K562 (cell line): ENCODE results near the gene ITPR3. TPM values are rescaled to one million over a fixed set of nuclear protein-coding genes. Genes with fewer than 3 reads are reported as not detected.

Source experiments
- ATAC-seq: fragments of 200-7000 bp; cut with Tn5 transposase; 3 replicates; pipeline ENCODE4 v1.9.1; 2020; ENCODE audit warnings: moderate library complexity
- BruUV-seq: library from RNA; stranded (reverse); fragments of 400-500 nt; replicated peaks from 2 replicates; lab custom pipeline; 2021; lab: Mats Ljungman, UMichigan
- CTCF ChIA-PET: fragments of 300-600 bp; formaldehyde crosslinking; extraction: SDS; loops from one replicate; lab custom pipeline; 2021; ENCODE audit warnings: low intra/inter-chr PET ratio; lab: Yijun Ruan, JAX
- POLR2A ChIA-PET: fragments of 300-600, 350-650 bp; sonication (Branson Sonifier 250); formaldehyde crosslinking; extraction: SDS; loops from one replicate; lab custom pipeline; 2021; ENCODE audit warnings: antibody characterized with exemption, inconsistent platforms; lab: Yijun Ruan, JAX
- DNase-seq, 4 experiments: peaks; one replicate each; pipeline versions ENCODE4 v3.0.0 to v3.0.0-alpha.2; 2011 to 2018; ENCODE audit warnings: low spot score in 3 of 4, mixed read lengths in 3 of 4; ENCODE audit errors: extremely low read depth in 1 of 4
- FAIRE-seq: peaks from 2 replicates; lab custom pipeline; 2011; peaks lifted over from hg19 to GRCh38; lab: Jason Lieb, UNC
- H2AFZ ChIP-seq: 2 replicates; pipeline ENCODE4 v1.6.0; 2011; ENCODE audit warnings: low read depth, low read length, control low read depth, inconsistent platforms
- H3K27ac ChIP-seq: fragments of 200-600 bp; 3 replicates; pipeline ENCODE4 v1.8.0; 2011; ENCODE audit warnings: low read depth, mild to moderate bottlenecking, control low read depth, inconsistent platforms, low read length, moderate library complexity, mixed read lengths; ENCODE audit errors: extremely low read depth
- H3K27me3 ChIP-seq, 2 experiments: fragments of 300-600 bp in 1 of 2; 2 replicates in 1 of 2; 3 replicates in 1 of 2; pipeline versions ENCODE4 v1.6.0 to v1.8.0; 2011; ENCODE audit warnings: inconsistent platforms in 2 of 2, low read length in 2 of 2, mild to moderate bottlenecking in 1 of 2, mixed read lengths in 1 of 2, moderate library complexity in 1 of 2; ENCODE audit not compliant: control insufficient read depth in 2 of 2, insufficient read depth in 2 of 2
- H3K36me3 ChIP-seq: fragments of 300-600 bp; 3 replicates; pipeline ENCODE4 v1.8.0; 2011; ENCODE audit warnings: mild to moderate bottlenecking, low read length, inconsistent platforms; ENCODE audit not compliant: control insufficient read depth, insufficient read depth
- H3K4me1 ChIP-seq, 2 experiments: fragments of 200-600 bp in 1 of 2; replicated peaks in 1 of 2; 2 replicates in 1 of 2; 3 replicates in 1 of 2; pipeline versions ENCODE4 v1.5.1 to v1.8.0; 2011; ENCODE audit warnings: inconsistent platforms in 2 of 2, low read length in 2 of 2, mild to moderate bottlenecking in 1 of 2, mixed read lengths in 1 of 2, moderate library complexity in 1 of 2; ENCODE audit not compliant: control insufficient read depth in 2 of 2, insufficient read depth in 2 of 2
- H3K4me2 ChIP-seq: 2 replicates; pipeline ENCODE4 v1.6.1; 2011; ENCODE audit warnings: low read length, control low read depth, inconsistent platforms, mixed read lengths; ENCODE audit not compliant: insufficient read depth
- H3K4me3 ChIP-seq: fragments of 200-600 bp; sonication (generic), shearing (Covaris generic); 2 replicates; pipeline ENCODE4 v1.5.1; 2016; ENCODE audit warnings: control low read depth, inconsistent platforms
- H3K79me2 ChIP-seq: fragments of 200-600 bp; 3 replicates; pipeline ENCODE4 v1.8.0; 2011; ENCODE audit warnings: low read length, inconsistent platforms; ENCODE audit not compliant: control insufficient read depth, insufficient read depth
- H3K9ac ChIP-seq, 2 experiments: 2 replicates each; pipeline versions ENCODE4 v1.6.0 to v1.6.1; 2011; ENCODE audit warnings: low read depth in 2 of 2, low read length in 2 of 2, control low read depth in 1 of 2, inconsistent platforms in 1 of 2, mild to moderate bottlenecking in 1 of 2, mixed read lengths in 1 of 2; ENCODE audit not compliant: insufficient read depth in 1 of 2
- H3K9me1 ChIP-seq: one replicate; pipeline ENCODE4 v1.6.0; 2011; ENCODE audit warnings: inconsistent platforms, mild to moderate bottlenecking, low read length, moderate library complexity; ENCODE audit not compliant: control insufficient read depth, insufficient read depth
- H3K9me3 ChIP-seq: replicated peaks from 2 replicates; pipeline ENCODE4 v1.5.1; 2011; ENCODE audit warnings: low read depth, low read length, inconsistent platforms; ENCODE audit not compliant: control insufficient read depth, insufficient read depth
- H4K20me1 ChIP-seq: replicated peaks from 2 replicates; pipeline ENCODE4 v1.6.1; 2011; ENCODE audit warnings: low read length, inconsistent platforms, mixed read lengths; ENCODE audit not compliant: control insufficient read depth, insufficient read depth
- ARID1B ChIP-seq: fragments of 450-650 bp; IDR thresholded peaks from 2 replicates; pipeline ENCODE4 v1.6.1; 2016; ENCODE audit warnings: antibody characterized with exemption, mild to moderate bottlenecking, inconsistent platforms
- ATF1 ChIP-seq, 2 experiments: fragments of 450-650 bp in 1 of 2; IDR thresholded peaks; 2 replicates each; pipeline ENCODE4 v1.6.1; 2016; ENCODE audit warnings: missing compliant biosample characterization in 1 of 2, missing genetic modification characterization in 1 of 2
- CBFA2T2 ChIP-seq: fragments of 450-650 bp; conservative IDR thresholded peaks from 2 replicates; pipeline ENCODE4 v1.6.1; 2017; ENCODE audit warnings: mild to moderate bottlenecking
- CEBPG ChIP-seq, 3 experiments: fragments of 200-800 bp in 1 of 3; sonication (Bioruptor generic) in 1 of 3; sonication (generic) in 1 of 3; formaldehyde crosslinking in 1 of 3; IDR thresholded peaks in 2 of 3; conservative IDR thresholded peaks in 1 of 3; 2 replicates each; pipeline versions ENCODE4 v1.6.1 to v1.8.0; 2016 to 2022; ENCODE audit warnings: missing compliant biosample characterization in 2 of 3, missing genetic modification characterization in 2 of 3, mild to moderate bottlenecking in 1 of 3, missing genetic modification reagents in 1 of 3
- FOXM1 ChIP-seq, 2 experiments: fragments of 450-650 bp in 1 of 2; sonication (generic) in 1 of 2; formaldehyde crosslinking in 1 of 2; IDR thresholded peaks; 2 replicates each; pipeline versions ENCODE4 v1.6.1 to v1.9.0; 2017 to 2022; ENCODE audit warnings: low read depth in 2 of 2, mild to moderate bottlenecking in 2 of 2, missing genetic modification reagents in 1 of 2, moderate library complexity in 1 of 2
- RBM15 ChIP-seq: fragments of 200-400 bp; formaldehyde crosslinking; IDR thresholded peaks from 2 replicates; pipeline ENCODE4 v1.6.1; 2018; ENCODE audit warnings: mild to moderate bottlenecking, low read length, moderate library complexity; ENCODE audit not compliant: insufficient read depth
- SMARCE1 ChIP-seq: fragments of 450-650 bp; IDR thresholded peaks from 2 replicates; pipeline ENCODE4 v1.7.1; 2016; ENCODE audit warnings: mild to moderate bottlenecking
- ZNF41 ChIP-seq: fragments of 250-450 bp; sonication (Bioruptor Pico); conservative IDR thresholded peaks from 2 replicates; pipeline ENCODE4 v1.4.0; 2020; ENCODE audit warnings: mild to moderate bottlenecking
- WGBS: fragments of 100-300 bp; shearing (Covaris generic); methylation state at CpG from one replicate; pipeline ENCODE4 v1.1.6; 2016; ENCODE audit warnings: low coverage, mixed read lengths; ENCODE audit not compliant: insufficient coverage; ENCODE audit errors: missing lambda C conversion rate; 5-methylcytosine and 5-hydroxymethylcytosine counted together
- in situ Hi-C: fragments of 300-500 bp; cut with MboI; formaldehyde crosslinking; loops from 4 replicates; pipeline ENCODE4 v1.15.0; 2018; ENCODE audit warnings: inconsistent platforms, mixed read lengths
- intact Hi-C: fragments of 100-400 bp; cut with micrococcal nuclease; formaldehyde crosslinking; loops from 2 replicates; pipeline ENCODE4 v1.14.2; 2022
- polyA plus RNA-seq, 8 experiments: library from polyadenylated mRNA; depleted of rRNA in 4 of 8; stranded (reverse) in 5 of 8; unstranded in 3 of 8; fragments of >200 nt; fragmentation: Nextera tagmentation in 2 of 8; fragmentation: Illumina TruSeq in 1 of 8; extraction: Ambion mirVana in 2 of 8; extraction: Trizol in 1 of 8; gene quantifications; 2 replicates each; pipeline versions ENCODE4 v1.2.1 to v1.2.3, GENCODE V29; 2011 to 2014; ENCODE audit warnings: inconsistent platforms in 1 of 8, missing spikeins in 1 of 8
- total RNA-seq, 7 experiments: library from RNA; depleted of rRNA in 6 of 7; stranded (reverse); fragments of >200 nt in 6 of 7; fragmentation: Illumina TruSeq in 2 of 7; extraction: Trizol in 2 of 7; gene quantifications; 2 replicates each; pipeline versions ENCODE4 v1.2.1 to v1.2.3, GENCODE V29; 2011 to 2021; ENCODE audit warnings: low replicate concordance in 1 of 7
- TF ChIP-seq, protein P1 (sequence below): sonication (generic); formaldehyde crosslinking; IDR thresholded peaks from 2 replicates; pipeline ENCODE4 v1.8.0; 2022; ENCODE audit warnings: mild to moderate bottlenecking, missing genetic modification reagents, borderline replicate concordance
- TF ChIP-seq, protein P2 (sequence below), 2 experiments: IDR thresholded peaks; 2 replicates each; pipeline ENCODE4 v1.6.1; 2011; ENCODE audit warnings: borderline replicate concordance in 1 of 2, control low read depth in 1 of 2, low read depth in 1 of 2, low read length in 1 of 2, mild to moderate bottlenecking in 1 of 2, mixed read lengths in 1 of 2, moderate library complexity in 1 of 2; ENCODE audit not compliant: insufficient read depth in 1 of 2, insufficient read length in 1 of 2, poor library complexity in 1 of 2, severe bottlenecking in 1 of 2; ENCODE audit errors: extremely low read depth in 1 of 2

ITPR3 gene
- total and polyA plus RNA-seq, 9 of the 15 experiments (the other 6 are each of a cell fraction or from before 2014, with no cell fraction given) = 0.39 to 35.7 (median 13.2) TPM

DNA sequence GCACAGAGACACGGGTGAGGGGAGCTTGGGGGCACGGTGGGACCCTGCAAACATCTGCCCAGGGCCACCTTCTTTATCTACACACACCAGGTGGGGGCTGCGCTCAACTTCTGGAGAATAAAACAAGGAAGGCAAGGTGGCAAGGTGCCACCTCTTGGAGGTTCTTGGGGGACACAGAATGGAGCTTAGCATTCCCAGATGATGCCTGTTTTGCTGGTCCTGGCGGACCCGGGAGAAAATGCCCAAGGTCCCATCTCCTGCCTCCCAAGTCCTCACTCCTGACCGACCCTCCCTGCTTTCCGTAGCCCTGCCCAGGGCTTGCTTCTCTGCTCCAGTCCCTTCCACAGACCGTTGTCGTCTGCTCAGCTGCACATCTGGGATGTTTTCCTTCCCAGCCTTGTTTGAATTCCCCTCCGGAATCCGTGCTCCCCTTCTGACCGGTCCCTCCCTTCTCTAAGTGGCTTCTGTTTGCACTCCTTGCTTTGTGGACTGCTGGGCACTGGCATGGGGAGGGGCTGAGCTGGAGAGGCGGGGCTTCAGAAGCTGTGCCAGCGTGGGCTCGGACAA is 13.1 kb downstream of the ITPR3 start:
- TF ChIP-seq CBFA2T2 = 0 out of 2 replicates have a peak, but pooled peaks have one; percentile 18
- TF ChIP-seq, protein P1, sequence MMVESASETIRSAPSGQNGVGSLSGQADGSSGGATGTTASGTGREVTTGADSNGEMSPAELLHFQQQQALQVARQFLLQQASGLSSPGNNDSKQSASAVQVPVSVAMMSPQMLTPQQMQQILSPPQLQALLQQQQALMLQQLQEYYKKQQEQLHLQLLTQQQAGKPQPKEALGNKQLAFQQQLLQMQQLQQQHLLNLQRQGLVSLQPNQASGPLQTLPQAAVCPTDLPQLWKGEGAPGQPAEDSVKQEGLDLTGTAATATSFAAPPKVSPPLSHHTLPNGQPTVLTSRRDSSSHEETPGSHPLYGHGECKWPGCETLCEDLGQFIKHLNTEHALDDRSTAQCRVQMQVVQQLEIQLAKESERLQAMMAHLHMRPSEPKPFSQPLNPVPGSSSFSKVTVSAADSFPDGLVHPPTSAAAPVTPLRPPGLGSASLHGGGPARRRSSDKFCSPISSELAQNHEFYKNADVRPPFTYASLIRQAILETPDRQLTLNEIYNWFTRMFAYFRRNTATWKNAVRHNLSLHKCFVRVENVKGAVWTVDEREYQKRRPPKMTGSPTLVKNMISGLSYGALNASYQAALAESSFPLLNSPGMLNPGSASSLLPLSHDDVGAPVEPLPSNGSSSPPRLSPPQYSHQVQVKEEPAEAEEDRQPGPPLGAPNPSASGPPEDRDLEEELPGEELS (CRISPR knock-in tag) = no peak
- 0 out of 2 replicates have a peak, but pooled peaks have one; percentile 5 for TF ChIP-seq SMARCE1
- no peak for TF ChIP-seq FOXM1 (IDR thresholded peaks at IDR 0.05; ENCODE audit: low read depth)
- TF ChIP-seq FOXM1 (CRISPR knock-in tag; IDR thresholded peaks at IDR 0.05; ENCODE audit: low read depth) = no peak
- 0 out of 2 replicates have a peak, but pooled peaks have one; percentile 13 for TF ChIP-seq CEBPG (CRISPR knock-in tag; IDR thresholded peaks at IDR 0.05)
- no peak for TF ChIP-seq CEBPG (tag; conservative IDR thresholded peaks at IDR 0.05 in 1 of 2, IDR thresholded peaks at IDR 0.05 in 1 of 2)
- TF ChIP-seq, protein P2, sequence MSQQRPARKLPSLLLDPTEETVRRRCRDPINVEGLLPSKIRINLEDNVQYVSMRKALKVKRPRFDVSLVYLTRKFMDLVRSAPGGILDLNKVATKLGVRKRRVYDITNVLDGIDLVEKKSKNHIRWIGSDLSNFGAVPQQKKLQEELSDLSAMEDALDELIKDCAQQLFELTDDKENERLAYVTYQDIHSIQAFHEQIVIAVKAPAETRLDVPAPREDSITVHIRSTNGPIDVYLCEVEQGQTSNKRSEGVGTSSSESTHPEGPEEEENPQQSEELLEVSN (IDR thresholded peaks at IDR 0.05; ENCODE audit: borderline replicate concordance in 1 of 2, extremely low read depth in 1 of 2, insufficient read depth in 1 of 2, insufficient read length in 1 of 2, low read depth in 1 of 2, low read length in 1 of 2, poor library complexity in 1 of 2, severe bottlenecking in 1 of 2) = peak in 1 of 2 experiments; percentile 11
- TF ChIP-seq ATF1 (CRISPR knock-in tag; IDR thresholded peaks at IDR 0.05) = no peak
- TF ChIP-seq ATF1 (tag; IDR thresholded peaks at IDR 0.05) = 0 out of 2 replicates have a peak, but pooled peaks have one; percentile 8
- no peak for TF ChIP-seq ZNF41
- TF ChIP-seq ARID1B = peak; percentile 2; the same call in 1 of the 2 replicates
- no peak for TF ChIP-seq RBM15
- Histone ChIP-seq H2AFZ (peak overlapping the region; percentile 69; the same call in 1 of the 2 replicates), H4K20me1 (peaks cover 35% of the 10 kb centered on the region), H3K27ac (no peak overlapping the region), H3K27me3 (no peaks in the 10 kb centered on the region), H3K9me3 (no peaks in the 10 kb centered on the region), H3K4me3 (peak overlapping the region; percentile 35), H3K4me2 (peak overlapping the region; percentile 82), H3K36me3 (0 out of 3 replicates have a peak, but pooled peaks cover 7% of the 10 kb centered on the region), H3K9me1 (peaks cover 19% of the 10 kb centered on the region), H3K4me1 (peaks cover 17 to 25% of the 10 kb centered on the region in 2 experiments; a peak in 4 of 5 replicates), H3K9ac (peak overlapping the region in 1 of 2 experiments; percentile 29; a peak in 2 of 4 replicates), H3K79me2 (peaks cover 25% of the 10 kb centered on the region)
- in situ Hi-C loops = no loop called here
- ChIA-PET POLR2A (interaction anchor here (0.6 to 1.3 kb wide), 3 partner anchors 27 to 1038 kb away, joined by 3 to 4 read pairs (median 3); no protein-coding TSS in a partner anchor), CTCF (interaction anchor here (1.9 kb wide), 1 partner anchor 44 kb away, joined by 6 read pairs; no protein-coding TSS in a partner anchor)
- FAIRE-seq = no peak
- BruUV-seq = no TSS peak
- no peak for DNase-seq
- intact Hi-C loops = no loop called here
- ATAC-seq = no peak
- WGBS = 67% methylated on average over 15 of the region's 15 CpGs
